Lower leg skin (tissue), 4 donors: Measurements from ENCODE around the gene APCS. TPM values are rescaled to one million over a fixed set of nuclear protein-coding genes. Genes with fewer than 3 reads are reported as not detected.

Experiments used
- DNase-seq, 2 donors: peaks; one replicate each; pipeline ENCODE4 v3.0.0-alpha.2; 2019; ENCODE audit warnings: low spot score in 2 of 2
- H3K4me3 ChIP-seq: fragments of 200-600 bp; sonication (generic); 2 replicates; pipeline ENCODE4 v1.5.1; 2017; ENCODE audit warnings: mild to moderate bottlenecking, low read depth; ENCODE audit not compliant: poor library complexity, severe bottlenecking
- POLR2A ChIP-seq, 2 donors: fragments of 450-650 bp; IDR thresholded peaks; one replicate each; pipeline ENCODE4 v1.6.1; 2016 to 2017; ENCODE audit warnings: antibody characterized with exemption in 2 of 2, mild to moderate bottlenecking in 1 of 2, moderate library complexity in 1 of 2
- WGBS, 2 donors: methylation state at CpG; one replicate each; pipeline ENCODE4 v1.1.5; 2018; 5-methylcytosine and 5-hydroxymethylcytosine counted together
- intact Hi-C: fragments of 100-400 bp; cut with DNase I; formaldehyde crosslinking; loops from one replicate; pipeline ENCODE4 v1.15.0; 2023; ENCODE audit warnings: low total_unique reads
- total RNA-seq, 4 donors: library from RNA; depleted of rRNA; stranded (reverse); fragments of >200 nt; gene quantifications; one replicate each; pipeline ENCODE4 v1.1.0, GENCODE V29; 2016
- TF ChIP-seq, protein P1 (sequence below), 3 donors: fragments of 450-650 bp; IDR thresholded peaks; one replicate each; pipeline ENCODE4 v1.5.1; 2016; ENCODE audit warnings: antibody characterized with exemption in 3 of 3, mild to moderate bottlenecking in 3 of 3, moderate library complexity in 2 of 3

Gene APCS, protein sequence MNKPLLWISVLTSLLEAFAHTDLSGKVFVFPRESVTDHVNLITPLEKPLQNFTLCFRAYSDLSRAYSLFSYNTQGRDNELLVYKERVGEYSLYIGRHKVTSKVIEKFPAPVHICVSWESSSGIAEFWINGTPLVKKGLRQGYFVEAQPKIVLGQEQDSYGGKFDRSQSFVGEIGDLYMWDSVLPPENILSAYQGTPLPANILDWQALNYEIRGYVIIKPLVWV
- total RNA-seq = not detected

DNA sequence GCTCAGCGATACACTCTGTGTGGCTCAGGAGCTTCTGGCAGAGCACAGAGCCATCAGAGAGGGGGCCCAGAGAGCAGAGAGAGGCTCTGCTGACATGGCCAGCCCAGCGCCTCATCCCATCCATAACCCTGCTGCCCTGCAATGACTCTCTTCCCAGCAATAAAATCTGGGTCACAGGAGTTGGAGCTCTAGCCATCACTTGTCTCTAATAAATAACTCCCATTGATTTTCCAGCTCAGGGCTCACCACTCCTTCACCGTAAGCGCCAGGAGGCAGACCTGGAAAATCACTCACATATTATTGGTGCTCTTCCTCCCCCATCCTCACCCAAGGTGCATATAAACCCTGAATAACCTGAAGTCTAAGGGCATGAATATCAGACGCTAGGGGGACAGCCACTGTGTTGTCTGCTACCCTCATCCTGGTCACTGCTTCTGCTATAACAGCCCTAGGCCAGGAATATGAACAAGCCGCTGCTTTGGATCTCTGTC, at the start of gene APCS:
Gene APCS, plus strand, starts transcription at position 366 of the 491 bp plus-strand sequence. Its CDS starts 96 bp downstream, at position 462.
- no peak for TF ChIP-seq POLR2A (IDR thresholded peaks at IDR 0.05)
- TF ChIP-seq, protein P1, sequence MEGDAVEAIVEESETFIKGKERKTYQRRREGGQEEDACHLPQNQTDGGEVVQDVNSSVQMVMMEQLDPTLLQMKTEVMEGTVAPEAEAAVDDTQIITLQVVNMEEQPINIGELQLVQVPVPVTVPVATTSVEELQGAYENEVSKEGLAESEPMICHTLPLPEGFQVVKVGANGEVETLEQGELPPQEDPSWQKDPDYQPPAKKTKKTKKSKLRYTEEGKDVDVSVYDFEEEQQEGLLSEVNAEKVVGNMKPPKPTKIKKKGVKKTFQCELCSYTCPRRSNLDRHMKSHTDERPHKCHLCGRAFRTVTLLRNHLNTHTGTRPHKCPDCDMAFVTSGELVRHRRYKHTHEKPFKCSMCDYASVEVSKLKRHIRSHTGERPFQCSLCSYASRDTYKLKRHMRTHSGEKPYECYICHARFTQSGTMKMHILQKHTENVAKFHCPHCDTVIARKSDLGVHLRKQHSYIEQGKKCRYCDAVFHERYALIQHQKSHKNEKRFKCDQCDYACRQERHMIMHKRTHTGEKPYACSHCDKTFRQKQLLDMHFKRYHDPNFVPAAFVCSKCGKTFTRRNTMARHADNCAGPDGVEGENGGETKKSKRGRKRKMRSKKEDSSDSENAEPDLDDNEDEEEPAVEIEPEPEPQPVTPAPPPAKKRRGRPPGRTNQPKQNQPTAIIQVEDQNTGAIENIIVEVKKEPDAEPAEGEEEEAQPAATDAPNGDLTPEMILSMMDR (IDR thresholded peaks at IDR 0.05) = no peak
- 83 to 86% methylated on average over 6 of the region's 6 CpGs for WGBS, 2 donors
- no peak within 1 kb of the TSS for H3K4me3 ChIP-seq
- intact Hi-C loops = no loop called here
- no peak for DNase-seq

DNA sequence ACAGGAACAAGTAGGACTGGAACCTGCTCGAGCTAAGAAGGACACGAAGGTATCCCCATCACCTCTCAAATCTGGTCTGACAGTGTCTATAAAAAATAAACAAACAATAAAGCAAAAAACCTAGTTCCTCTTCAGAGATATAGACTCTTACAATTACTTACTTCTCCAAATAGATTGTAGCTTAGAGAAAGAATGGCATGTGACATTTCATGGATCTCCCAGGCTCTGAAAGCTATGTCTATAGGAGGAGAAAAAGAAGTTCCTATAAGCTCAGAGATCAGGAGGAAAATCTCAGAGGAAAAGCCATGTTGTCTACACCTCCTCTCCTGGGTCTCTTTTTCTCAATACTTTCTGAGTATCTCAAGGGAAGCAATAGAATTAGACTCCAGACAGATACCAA, 39.5 kb upstream of the APCS start:
- TF ChIP-seq, protein P1 (IDR thresholded peaks at IDR 0.05) = no peak
- TF ChIP-seq POLR2A (IDR thresholded peaks at IDR 0.05) = no peak
- WGBS, 2 donors = 62 to 70% methylated on average over 2 of the region's 2 CpGs
- no peak for DNase-seq
- H3K4me3 ChIP-seq = no peak overlapping the region
- intact Hi-C loops = no loop called here

DNA sequence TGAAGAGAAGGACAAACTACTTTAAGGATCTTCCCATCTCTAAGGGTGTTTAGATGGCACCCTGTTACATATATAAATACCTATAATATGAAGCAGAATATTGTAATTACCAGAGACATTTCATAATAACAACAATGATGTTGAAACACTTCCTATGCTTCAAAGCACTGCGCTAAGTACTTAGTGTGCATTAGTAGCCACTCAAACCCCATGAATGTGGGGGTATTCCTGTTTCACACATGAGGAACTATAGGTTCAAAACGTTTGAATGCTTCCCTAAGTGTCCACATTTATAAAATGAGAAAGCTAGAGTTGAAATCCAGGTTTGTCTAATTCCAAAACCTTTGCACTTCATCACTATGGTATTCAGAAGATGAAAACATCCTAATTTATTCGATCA, 33.4 kb upstream of the APCS start:
- DNase-seq = no peak
- H3K4me3 ChIP-seq = no peak overlapping the region
- TF ChIP-seq, protein P1 (IDR thresholded peaks at IDR 0.05) = no peak
- no peak for TF ChIP-seq POLR2A (IDR thresholded peaks at IDR 0.05)
- intact Hi-C loops = no loop called here
- 54 to 59% methylated on average over 3 of the region's 3 CpGs for WGBS, 2 donors

DNA sequence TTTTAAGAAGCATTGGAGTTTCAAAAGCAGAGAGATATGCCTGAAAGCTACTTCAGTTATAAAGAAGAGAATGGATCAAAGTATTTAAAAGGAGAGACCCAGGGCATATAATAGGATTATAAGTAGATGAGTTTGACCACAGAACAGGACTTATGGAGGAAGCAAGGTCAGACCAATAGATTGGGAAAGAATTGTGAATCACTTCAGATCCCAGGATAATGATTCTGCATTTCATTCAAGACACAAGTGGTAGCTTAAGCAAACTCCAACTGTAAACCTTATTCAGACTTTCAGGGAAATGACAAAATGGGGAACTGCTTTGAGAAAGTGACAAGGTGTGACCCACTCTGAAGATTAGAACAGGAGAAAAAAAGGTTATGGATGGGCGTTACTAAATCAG, 32.9 kb upstream of the APCS start:
- 65 to 71% methylated on average over 1 of the region's 1 CpG for WGBS, 2 donors
- TF ChIP-seq, protein P1 (IDR thresholded peaks at IDR 0.05) = no peak
- TF ChIP-seq POLR2A (IDR thresholded peaks at IDR 0.05) = no peak
- no peak overlapping the region for H3K4me3 ChIP-seq
- intact Hi-C loops = no loop called here
- DNase-seq = no peak

DNA sequence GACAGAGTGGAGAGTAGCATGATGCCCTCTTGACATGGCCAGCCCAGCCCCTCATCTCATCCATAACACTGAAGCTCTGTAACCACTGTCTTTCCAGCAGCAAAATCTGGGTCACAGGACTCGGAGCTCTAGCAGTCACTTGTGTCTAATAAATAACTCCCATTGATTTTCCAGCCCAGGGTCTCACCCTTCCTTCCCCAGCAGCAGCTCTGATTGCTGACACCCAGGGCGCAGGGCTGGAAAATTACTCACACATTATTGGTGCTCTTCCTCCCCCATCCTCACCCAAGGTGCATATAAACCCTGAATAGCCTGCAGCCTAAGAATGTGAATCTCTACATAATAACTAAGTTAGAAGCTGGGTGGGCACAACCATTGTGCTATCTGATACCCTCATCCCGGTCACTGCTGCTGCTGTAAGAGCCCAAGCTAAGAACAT, 30.7 kb upstream of the APCS start:
- no peak overlapping the region for H3K4me3 ChIP-seq
- WGBS, 2 donors = 43 to 58% methylated on average over 3 of the region's 3 CpGs
- intact Hi-C loops = no loop called here
- TF ChIP-seq, protein P1 (IDR thresholded peaks at IDR 0.05) = no peak
- TF ChIP-seq POLR2A (IDR thresholded peaks at IDR 0.05) = no peak
- no peak for DNase-seq

DNA sequence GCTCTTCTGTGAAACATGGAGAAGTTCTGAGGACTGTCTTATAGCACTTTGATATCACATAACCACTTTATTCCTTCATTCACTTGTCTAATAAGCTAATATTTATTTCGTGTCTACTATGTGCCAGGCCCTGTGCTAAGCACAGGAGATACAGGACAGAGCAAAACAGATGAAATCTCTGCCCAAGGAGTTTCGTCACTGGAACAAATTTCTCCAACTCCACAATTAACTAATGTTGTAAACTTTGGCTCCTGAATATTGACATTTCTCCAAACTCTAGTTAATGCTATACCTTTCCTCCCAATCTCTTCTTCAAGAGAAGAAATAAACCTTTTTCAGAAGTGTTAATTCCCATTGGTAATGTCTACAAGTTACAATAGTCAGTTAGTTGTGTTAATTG, 27.0 kb upstream of the APCS start:
- no peak for TF ChIP-seq POLR2A (IDR thresholded peaks at IDR 0.05)
- TF ChIP-seq, protein P1 (IDR thresholded peaks at IDR 0.05) = no peak
- WGBS, 2 donors = 57 to 61% methylated on average over 2 of the region's 2 CpGs
- intact Hi-C loops = loop anchor here (1.0 kb wide), 1 partner anchor 40 kb away; no protein-coding TSS in a partner anchor
- H3K4me3 ChIP-seq = no peak overlapping the region
- DNase-seq = no peak
